Activated CD8-positive, alpha-beta T cell treated with anti-CD3 and anti-CD28 coated beads for 36 hours (primary cell): ENCODE results near the gene TEKT2. TPM values are rescaled to one million over a fixed set of nuclear protein-coding genes. Genes with fewer than 3 reads are reported as not detected.

Source experiments
- ATAC-seq: fragments of 200-7000 bp; cut with Tn5 transposase; one replicate; pipeline ENCODE4 v1.10.0; 2021; ENCODE audit warnings: mild to moderate bottlenecking, moderate library complexity
- CTCF ChIA-PET: fragments of 350-600 bp; sonication (Branson Sonifier 250); formaldehyde crosslinking; loops from one replicate; lab custom pipeline; 2021; ENCODE audit warnings: antibody characterized with exemption; lab: Charles Lee
- POLR2A ChIA-PET: fragments of 350-600 bp; sonication (Branson Sonifier 250); formaldehyde crosslinking; loops from one replicate; lab custom pipeline; 2021; ENCODE audit warnings: antibody characterized with exemption; lab: Charles Lee
- DNase-seq: peaks from one replicate; pipeline ENCODE4 v3.0.0-alpha.2; 2020
- H3K27ac Mint-ChIP-seq: one replicate; pipeline ENCODE4 v1.8.0; 2021; ENCODE audit warnings: mild to moderate bottlenecking, mixed read lengths
- H3K27me3 Mint-ChIP-seq: one replicate; pipeline ENCODE4 v1.8.0; 2021; ENCODE audit warnings: mixed read lengths
- H3K36me3 Mint-ChIP-seq: one replicate; pipeline ENCODE4 v1.8.0; 2021; ENCODE audit warnings: low read depth, mixed read lengths
- H3K4me1 Mint-ChIP-seq: one replicate; pipeline ENCODE4 v1.8.0; 2021; ENCODE audit warnings: low read depth, mixed read lengths
- H3K4me3 Mint-ChIP-seq: one replicate; pipeline ENCODE4 v1.8.0; 2021; ENCODE audit warnings: mild to moderate bottlenecking, moderate library complexity, mixed read lengths
- H3K9me3 Mint-ChIP-seq: one replicate; pipeline ENCODE4 v1.8.0; 2021; ENCODE audit warnings: mixed read lengths
- CTCF ChIP-seq: fragments of 200-600 bp; IDR thresholded peaks from one replicate; pipeline ENCODE4 v1.8.0; 2022; ENCODE audit warnings: antibody characterized with exemption, mild to moderate bottlenecking
- intact Hi-C: fragments of 100-400 bp; cut with micrococcal nuclease; formaldehyde crosslinking; loops from one replicate; pipeline ENCODE4 v1.10.0; 2022
- total RNA-seq, 2 experiments: library from RNA; stranded (reverse); gene quantifications; one replicate each; pipeline ENCODE4 v1.2.3, GENCODE V29; 2021

Gene TEKT2
- total RNA-seq, 2 experiments from 2014 or later, result 0.20 to 0.34 TPM

DNA sequence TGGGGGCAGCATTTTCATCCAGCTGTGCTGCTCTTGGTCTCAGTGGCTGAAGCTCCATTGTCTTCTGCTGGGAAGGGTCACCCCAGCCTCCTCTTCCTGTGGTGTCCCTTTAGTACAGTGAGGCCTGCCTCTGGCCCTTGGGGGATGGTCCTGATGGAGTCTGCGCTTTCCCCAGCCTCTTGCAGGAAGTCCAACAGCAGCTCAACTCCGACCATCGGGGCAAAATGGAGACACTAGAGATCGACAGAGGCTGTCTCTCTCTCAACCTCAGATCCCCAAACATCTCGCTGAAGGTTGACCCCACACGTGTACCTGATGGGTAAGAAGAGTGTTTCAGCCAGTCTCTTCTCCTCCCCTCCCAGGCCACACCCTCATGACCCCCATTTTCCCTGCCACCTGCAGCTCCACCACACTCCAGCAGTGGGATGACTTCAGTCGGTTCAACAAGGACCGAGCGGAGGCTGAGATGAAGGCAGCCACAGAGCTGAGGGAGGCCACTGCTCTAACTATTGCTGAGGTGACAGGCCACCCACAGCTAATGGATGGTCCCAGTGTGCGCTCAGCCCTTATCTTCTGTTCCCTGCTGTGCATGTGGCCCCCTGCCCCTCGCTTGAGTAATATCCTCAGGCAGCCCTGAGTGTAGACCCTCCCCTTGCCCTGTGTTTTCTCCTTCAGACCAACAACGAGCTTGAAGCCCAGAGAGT is 2.8 kb downstream of the TEKT2 start:
- Mint-ChIP-seq H3K27me3 (peaks cover 28% of the 10 kb centered on the region), H3K4me1 (peaks cover 10% of the 10 kb centered on the region), H3K36me3 (peaks cover 14% of the 10 kb centered on the region), H3K27ac (no peak overlapping the region), H3K9me3 (no peaks in the 10 kb centered on the region), H3K4me3 (peak overlapping the region; percentile 46)
- DNase-seq (no peak), ATAC-seq (no peak)
- TF ChIP-seq CTCF, result no peak
- POLR2A ChIA-PET, result interaction anchor here (0.5 to 2.5 kb wide), 4 partner anchors 21 to 158 kb away, joined by 3 to 8 read pairs (median 4); partner anchors contain the start of gene AGO3
- CTCF ChIA-PET, result interaction anchor here (0.7 to 2.3 kb wide), 4 partner anchors 13 to 63 kb away, joined by 3 to 6 read pairs (median 4); partner anchors contain the start of gene TRAPPC3
- intact Hi-C loops, result loop anchor here (5.0 kb wide), 1 partner anchor 154 kb away; the partner anchor contains the start of gene AGO3

DNA sequence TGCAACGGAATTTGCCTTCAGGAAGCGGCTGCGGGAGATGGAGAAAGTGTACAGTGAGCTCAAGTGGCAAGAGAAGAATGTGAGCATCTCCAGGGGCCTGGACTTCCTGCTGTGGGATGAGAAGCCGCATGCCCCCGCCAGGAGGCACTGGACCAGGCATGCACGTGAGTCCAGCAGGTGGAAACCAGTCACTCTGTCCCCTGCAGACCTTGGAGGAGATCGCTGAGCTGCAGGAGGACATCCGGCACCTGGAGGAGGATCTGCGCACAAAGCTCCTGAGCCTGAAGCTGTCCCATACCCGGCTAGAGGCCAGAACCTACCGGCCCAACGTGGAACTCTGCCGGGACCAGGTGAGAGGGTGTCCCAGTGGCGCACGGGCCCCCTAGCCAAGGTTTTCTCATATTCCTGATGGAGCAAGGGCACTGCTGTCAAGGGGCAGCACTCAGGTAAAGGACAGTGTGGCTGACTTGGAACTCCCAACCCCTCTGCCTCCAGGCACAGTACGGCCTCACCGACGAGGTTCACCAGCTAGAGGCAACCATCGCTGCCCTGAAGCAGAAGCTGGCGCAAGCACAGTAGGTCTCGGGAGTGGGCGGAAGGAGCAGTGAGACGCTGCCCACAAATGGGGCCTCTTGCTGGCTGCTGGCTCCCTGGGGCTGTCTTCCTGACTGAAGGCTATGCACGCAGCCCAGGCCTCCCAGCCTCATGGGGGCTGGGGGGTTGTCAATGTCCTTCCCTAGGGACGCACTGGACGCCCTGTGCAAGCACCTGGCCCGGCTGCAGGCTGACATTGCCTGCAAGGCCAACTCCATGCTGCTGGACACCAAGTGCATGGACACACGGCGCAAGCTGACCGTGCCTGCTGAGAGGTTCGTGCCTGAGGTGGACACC is 3.6 kb downstream of the TEKT2 start:
- DNase-seq (no peak), ATAC-seq (no peak)
- POLR2A ChIA-PET, result interaction anchor here (0.5 to 2.5 kb wide), 3 partner anchors 13 to 157 kb away, joined by 3 to 8 read pairs (median 3); partner anchors contain the start of gene AGO3
- peaks cover 10% of the 10 kb centered on the region for H3K4me1 Mint-ChIP-seq
- no peaks in the 10 kb centered on the region for H3K9me3 Mint-ChIP-seq
- peaks cover 22% of the 10 kb centered on the region for H3K27me3 Mint-ChIP-seq
- peaks cover 16% of the 10 kb centered on the region for H3K36me3 Mint-ChIP-seq
- intact Hi-C loops, result loop anchor here (5.0 kb wide), 1 partner anchor 155 kb away; the partner anchor contains the start of gene AGO3
- no peak for TF ChIP-seq CTCF
- H3K4me3 Mint-ChIP-seq, result peak overlapping the region; percentile 90
- CTCF ChIA-PET, result interaction anchor here (0.7 to 2.3 kb wide), 4 partner anchors 12 to 62 kb away, joined by 3 to 6 read pairs (median 4); partner anchors contain the start of gene TRAPPC3
- peak overlapping the region; percentile 89 for H3K27ac Mint-ChIP-seq

DNA sequence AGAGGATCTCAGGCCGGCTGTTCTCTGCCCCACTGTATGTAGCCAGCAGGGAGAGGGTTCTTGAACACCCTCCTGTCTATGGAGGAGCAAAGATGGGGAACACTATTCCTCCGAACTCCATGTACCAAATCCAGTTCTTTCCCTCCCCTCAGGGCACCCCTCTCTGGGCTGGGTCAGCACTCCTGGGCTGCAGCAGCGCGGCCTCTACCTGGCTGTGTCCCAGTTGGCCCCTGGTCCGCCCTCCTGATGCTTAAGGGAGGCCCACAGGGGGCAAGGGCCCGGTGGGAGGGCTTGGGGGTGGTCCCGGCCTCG is 4.3 kb downstream of the TEKT2 start:
- intact Hi-C loops, result loop anchor here (5.0 kb wide), 1 partner anchor 156 kb away; the partner anchor contains the start of gene AGO3
- peaks cover 18% of the 10 kb centered on the region for H3K27me3 Mint-ChIP-seq
- no peak for TF ChIP-seq CTCF
- peaks cover 18% of the 10 kb centered on the region for H3K36me3 Mint-ChIP-seq
- H3K4me1 Mint-ChIP-seq, result peaks cover 10% of the 10 kb centered on the region
- DNase-seq (no peak), ATAC-seq (peak; percentile 46)
- peak overlapping the region; percentile 90 for H3K4me3 Mint-ChIP-seq
- POLR2A ChIA-PET, result interaction anchor here (1.4 kb wide), 1 partner anchor 13 kb away, joined by 3 read pairs; no protein-coding TSS in a partner anchor
- H3K9me3 Mint-ChIP-seq, result no peaks in the 10 kb centered on the region
- H3K27ac Mint-ChIP-seq, result peak overlapping the region; percentile 89
- CTCF ChIA-PET, result no interaction called here

DNA sequence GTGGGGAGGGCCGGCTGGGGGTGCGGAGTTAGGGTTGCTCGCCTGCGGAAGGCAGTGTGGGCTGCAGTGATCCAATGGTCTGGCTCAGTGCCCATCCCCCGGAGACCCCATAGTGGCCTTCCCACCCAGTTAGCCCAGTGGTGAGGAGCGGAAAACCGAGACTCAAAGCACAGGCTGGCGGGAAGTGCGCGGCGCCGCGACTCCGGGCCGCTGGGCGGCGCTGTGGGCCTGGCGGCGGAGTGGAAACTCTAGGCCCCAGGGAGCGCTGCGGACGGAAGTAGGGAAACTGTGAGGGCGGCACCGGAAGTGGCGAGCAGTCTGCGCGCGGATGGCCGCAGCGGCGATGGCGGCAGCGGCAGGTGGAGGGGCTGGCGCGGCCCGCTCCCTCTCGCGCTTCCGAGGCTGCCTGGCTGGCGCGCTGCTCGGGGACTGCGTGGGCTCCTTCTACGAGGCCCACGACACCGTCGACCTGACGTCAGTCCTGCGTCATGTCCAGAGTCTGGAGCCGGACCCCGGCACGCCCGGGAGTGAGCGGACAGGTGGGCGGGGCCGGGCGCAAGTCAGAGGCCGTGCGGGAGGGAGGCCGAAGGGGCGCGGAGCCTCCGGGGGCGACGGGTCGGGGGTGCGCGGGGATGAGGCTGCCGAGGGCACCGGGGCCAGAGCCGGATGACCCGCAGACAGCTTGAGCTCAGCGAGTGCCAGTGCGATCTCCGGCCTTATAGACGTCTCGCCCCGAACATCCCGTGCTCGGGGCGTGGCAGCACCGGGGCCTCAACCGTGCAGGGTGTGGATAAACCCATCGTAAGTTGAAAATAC is 4.9 kb downstream of the TEKT2 start, which contains the start of gene ADPRS:
ADPRS (plus strand) TSS at position 316 of the 816 bp plus-strand sequence; CDS start at position 329, 13 bp downstream.
- Mint-ChIP-seq H3K27me3 (peaks cover 14% of the 10 kb centered on the region), H3K4me1 (peaks cover 10% of the 10 kb centered on the region), H3K9me3 (no peaks in the 10 kb centered on the region), H3K4me3 (peak within 1 kb of the TSS; percentile 90), H3K36me3 (peaks cover 21% of the 10 kb centered on the region), H3K27ac (peak within 1 kb of the TSS; percentile 89)
- ChIA-PET CTCF (interaction anchor here (0.6 to 2.6 kb wide), 6 partner anchors 20 to 333 kb away, joined by 3 to 13 read pairs (median 3); partner anchors contain the start of gene TRAPPC3), POLR2A (interaction anchor here (0.7 to 1.4 kb wide), 4 partner anchors 14 to 158 kb away, joined by 3 read pairs; partner anchors contain the start of gene AGO3)
- intact Hi-C loops, result loop anchor here (5.0 kb wide), 1 partner anchor 156 kb away; the partner anchor contains the start of gene AGO3
- peak; percentile 92 for DNase-seq
- peak; percentile 99 for TF ChIP-seq CTCF
- peak; percentile 88 for ATAC-seq
